NCI-H2196 (cell line): ENCODE measurements around the gene CACHD1.
"Not testable (repeated sequence)": the region's sequence is repeated elsewhere in the genome, so short reads cannot be mapped to it uniquely, and the experiment has no call there.

Experiments
- DNase-seq: peaks from one replicate; lab custom pipeline; 2025; ENCODE audit not compliant: unreplicated experiment; lab: John Stamatoyannopoulos, UW

The CACHD1 gene

DNA sequence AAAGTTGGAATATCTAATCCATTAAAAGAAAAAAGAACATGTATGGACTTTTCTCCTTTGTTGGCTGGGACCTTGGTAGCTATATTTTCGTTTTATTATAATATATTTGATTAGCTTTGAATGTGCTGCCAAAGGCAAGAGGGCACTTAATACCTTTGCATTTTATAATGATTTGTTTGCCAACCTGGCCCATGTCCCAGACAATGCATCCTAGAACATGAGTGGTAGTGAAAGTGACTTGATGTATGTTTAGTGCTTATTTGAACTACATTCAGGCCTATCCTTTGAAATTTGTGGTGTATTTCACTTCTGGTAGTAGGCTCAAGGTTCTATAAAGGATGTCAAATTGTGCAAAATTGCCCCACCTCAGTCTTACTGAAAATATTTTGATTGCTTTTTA is 25.9 kb downstream of the CACHD1 start:
- peak; percentile 64 for DNase-seq

DNA sequence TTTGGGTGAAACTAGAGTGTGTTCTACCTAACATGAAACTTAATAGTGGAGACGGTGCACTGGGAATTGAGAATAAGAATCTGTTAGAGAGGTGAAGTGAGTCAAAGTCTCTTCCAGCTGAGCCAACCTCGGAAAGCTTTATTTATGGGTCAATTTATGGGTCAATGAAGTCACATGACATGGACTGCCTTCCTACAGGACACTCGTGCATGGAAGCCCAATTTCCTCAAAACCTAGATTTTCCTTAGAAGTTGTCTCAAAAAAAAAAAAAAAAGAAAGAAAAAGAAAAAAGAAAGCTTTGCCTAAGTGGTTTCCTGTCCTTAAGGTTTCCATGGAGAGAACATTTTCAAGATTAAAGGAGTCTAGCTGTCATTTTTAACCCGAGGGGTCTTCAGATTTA is 26.7 kb downstream of the CACHD1 start:
- DNase-seq, result no peak

DNA sequence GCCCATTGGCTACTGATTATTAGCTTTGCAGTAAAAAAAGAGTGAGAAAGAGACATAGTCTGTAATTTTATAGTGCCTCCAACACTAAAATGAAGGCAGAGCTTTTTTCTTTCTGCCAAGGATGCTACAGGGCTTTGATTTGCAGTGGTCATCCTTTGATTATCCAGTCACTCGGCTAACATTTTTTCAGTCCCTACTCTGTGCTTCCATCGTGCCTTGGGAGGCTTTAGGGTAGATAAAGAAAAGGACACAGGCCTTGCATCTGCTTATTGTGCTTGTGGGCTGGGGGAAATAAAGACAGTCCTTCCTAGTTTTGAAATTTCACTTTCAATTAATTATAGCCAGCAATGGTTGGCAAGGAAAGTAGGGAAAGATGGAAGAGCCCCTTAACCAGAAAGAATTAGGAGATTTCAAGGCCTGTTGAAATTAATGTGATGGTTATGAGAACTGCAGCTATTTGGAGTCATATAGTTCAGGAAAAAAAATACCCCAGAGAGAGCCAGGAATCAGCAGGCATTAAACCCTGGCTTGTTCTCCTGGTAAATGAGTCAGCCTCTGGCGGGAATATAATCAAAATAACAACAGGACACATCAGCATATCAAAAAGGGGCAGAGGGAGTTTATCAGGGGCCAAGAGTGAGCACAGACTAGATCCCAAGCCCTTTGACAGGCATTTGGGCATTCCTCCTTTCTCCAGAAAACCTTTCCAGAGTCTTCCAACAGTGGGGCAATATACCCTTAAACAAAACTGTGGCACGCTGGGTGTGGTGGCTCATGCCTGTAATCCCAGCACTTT is 27.4 kb downstream of the CACHD1 start:
- no peak for DNase-seq

DNA sequence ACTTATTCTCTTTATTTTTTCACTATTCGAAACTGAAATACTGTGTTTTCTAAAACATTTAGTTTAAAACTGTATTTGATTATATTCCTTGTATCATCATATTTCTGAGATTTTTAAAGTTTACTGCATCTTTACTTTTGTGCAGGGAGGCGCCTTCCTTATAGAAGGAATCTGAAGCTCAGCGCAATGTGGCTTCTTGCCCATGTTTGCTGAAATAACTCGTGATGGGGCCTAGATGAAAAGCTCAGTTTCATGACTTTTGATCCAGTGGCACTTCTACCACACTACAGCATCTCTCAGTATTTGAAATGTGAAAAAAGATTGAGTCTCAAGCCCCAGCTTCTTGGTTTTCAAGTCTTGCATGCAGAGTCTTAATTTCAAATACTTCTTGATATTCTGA is 28.4 kb downstream of the CACHD1 start:
- DNase-seq, result no peak

DNA sequence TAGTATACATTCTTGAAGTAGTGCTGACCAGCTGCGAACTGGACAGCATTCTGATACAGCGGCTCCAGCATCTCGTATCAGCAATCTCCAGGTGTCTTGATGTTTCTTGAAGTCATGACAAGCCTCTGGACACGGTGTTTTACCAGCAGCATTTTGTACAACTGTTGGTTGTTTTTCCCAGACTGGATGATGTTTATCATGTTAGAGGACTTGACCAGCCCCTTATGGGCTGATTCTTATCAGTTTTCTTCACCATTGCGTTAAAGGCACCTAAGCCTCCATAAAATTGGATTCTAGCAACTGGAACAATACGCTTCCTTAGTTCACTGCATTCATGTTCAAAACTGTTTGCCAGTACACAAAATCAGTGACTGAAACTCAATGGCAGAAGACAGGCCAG is 29.1 kb downstream of the CACHD1 start:
- no peak for DNase-seq

DNA sequence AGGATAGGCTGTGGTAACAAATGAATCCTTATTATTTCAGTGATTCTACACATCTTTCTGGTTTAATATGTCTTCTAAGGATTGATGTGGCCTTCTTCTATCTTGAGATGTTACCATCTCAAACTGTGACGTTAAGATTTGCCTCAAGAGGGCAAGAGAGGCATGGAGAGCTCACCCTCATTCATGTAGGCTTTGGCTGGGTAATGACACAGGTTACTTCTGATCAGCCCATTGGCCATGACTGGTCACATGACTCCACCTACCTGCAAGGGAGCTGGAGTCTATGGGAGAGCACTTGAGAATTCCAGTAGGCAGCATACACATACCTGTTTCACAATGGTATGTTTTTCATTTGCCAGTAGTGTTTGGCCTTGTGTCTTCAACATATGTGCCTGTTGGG is 30.0 kb downstream of the CACHD1 start:
- DNase-seq, result no peak

DNA sequence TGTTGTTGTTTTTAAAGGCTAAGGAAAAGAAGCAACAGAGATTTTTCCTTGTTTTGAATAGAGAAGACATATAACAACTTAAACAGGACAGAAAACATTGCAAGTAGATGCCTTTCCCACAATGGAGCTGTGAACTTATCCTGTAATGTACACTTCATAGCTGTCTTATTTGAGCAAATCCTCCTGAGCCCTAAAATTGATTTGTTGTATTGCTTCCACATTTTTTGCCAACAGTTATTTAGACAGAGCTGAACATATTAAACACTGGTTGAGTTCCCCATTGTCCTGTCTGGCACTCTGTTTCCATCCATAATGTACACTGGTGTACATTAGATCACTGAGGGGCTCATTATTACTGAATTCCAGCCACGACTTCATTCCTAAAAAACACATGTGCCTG is 32.2 kb downstream of the CACHD1 start:
- no peak for DNase-seq

DNA sequence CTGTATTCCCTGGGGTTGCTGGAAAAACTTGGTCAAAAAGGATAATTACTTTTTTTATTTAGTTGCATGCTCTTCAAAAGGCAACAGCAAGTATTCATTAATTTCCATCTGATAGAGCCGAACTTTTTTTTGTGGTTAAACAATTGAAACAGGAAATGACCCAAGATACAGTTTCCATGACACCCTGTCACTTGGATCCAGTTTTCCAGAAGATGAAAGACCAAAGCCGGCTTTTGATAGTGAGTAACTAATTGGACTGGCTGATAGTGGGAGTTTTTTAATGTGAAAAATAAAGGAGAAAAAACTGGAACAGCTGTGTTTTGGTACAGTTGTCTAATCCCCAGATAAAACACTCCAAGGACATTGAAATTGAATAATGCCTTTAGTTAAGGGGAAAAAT is 33.0 kb downstream of the CACHD1 start:
- no peak for DNase-seq

DNA sequence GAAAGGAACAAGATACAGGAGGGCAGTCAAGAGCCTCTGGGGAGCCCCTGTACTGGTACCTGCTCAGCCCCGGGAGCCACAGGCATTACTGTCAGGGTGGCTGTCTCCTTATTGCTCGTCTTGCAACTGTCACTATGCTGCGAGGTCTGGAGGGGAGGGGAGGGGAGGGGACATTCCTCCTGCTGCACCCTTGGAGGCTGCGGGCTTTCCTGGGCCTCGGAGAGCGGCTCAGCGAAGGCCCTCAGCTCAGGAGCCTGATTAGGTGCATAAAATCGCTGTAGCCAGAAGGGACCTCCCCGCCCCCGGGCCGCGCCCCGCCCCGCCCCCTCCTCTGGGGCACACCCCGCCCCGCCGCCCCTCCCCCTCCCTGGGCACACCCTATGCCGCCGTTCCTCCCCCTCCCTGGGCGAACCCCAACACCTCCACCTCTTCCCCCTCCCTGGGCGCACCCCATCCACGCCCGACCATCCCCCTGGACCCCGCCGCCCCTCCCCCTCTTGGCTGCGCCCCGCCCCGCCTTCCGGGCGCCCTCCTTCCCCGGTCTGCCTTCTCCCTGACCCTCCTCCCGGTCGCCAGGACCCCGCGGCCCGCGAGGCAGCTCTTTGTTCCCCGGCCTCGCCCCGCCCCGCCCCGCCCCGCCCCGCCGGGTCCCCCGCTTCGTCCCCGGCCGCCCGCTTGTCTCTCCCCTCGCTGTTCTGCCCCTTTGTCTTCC is 35.5 kb downstream of the CACHD1 start:
- no peak for DNase-seq

DNA sequence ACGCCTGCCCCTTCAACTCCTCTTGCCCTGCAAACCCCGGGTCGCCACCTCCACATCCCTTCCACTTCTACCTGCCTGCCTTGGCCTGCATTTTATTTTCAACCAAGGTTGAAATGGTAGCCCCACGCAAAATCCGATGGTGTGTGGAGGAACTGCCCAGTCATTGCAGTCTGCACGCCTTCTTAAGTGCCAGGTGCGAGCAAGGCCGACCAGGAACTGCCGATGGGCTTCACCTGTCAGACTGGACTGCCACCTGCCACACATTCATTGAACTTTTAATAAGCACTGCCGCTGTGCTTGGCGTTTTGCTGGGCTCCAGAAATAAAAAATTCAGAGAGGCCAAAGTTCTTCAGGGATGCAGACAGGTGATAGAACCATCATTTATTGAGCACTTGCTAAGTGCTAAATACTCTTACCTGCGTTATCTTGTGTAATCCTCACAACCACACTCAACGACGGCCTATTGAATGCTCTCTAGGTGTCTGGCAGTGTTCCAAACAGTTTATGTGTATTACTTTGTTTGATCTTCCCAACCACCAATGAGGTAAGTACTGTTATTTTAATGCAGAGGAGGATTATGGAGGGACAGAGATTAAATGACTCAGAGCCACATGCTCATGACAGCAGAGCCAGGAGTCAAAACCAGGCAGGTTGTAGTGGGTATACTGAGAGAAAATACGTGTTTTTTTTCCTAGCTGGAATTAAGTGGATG is 36.2 kb downstream of the CACHD1 start:
- DNase-seq, result peak; percentile 65

DNA sequence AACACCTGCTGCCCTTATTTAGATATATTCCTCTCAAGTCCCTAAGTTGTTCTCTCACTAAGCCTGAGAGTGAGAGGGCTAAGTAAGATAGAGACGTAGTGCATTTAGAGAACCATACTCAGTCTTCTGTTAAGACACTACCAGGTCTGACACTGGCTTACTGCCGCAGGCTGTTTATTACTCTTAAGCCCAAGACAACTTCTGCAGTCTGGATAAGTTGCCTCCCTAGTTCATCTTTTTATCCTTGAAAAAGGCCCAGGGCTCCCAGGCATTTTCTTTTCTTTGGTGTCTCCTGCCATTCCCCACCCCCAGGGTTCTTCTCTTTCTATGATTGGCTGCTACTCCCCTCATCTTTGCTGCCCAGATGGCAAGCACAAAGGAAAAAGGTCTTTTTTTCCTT is 38.7 kb downstream of the CACHD1 start:
- DNase-seq, result no peak

DNA sequence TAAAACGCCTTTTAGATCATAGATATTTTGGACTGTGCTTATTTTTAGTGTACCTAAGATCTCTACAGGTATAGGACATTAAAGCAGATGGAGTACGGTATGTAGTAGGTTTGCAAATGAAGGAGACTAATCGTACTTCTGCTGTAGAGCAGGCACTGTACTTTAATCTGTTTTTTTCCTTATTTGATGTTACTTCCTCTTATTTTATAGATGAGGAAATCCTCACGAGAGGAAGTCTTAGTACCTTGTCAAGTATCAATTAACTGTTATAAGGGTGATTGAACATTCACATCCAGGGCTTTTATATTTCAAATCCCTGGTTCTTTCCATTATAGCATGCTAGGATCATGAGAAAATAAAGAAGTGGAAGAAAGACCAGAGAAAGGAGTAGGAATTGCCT is 41.1 kb downstream of the CACHD1 start:
- DNase-seq, result no peak

DNA sequence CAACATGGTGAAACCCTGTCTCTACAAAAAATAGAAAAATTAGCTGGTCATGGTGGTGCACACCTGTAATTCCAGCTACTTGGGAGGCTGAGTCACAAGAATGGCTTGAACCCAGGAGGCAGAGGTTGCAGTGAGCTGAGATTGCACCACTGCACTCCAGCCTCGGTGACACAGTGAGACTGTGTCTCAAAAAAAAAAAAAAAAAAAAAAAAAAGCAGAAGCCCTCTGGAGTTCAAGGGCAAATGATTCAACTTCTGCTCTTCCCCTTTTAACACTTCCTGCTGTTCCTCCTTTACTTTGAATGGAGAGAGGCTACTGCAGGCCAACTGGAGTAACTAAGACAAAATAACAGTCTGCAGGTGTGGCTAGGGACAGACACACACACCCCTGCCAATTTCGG is 42.3 kb downstream of the CACHD1 start:
- DNase-seq, result not testable (repeated sequence)

DNA sequence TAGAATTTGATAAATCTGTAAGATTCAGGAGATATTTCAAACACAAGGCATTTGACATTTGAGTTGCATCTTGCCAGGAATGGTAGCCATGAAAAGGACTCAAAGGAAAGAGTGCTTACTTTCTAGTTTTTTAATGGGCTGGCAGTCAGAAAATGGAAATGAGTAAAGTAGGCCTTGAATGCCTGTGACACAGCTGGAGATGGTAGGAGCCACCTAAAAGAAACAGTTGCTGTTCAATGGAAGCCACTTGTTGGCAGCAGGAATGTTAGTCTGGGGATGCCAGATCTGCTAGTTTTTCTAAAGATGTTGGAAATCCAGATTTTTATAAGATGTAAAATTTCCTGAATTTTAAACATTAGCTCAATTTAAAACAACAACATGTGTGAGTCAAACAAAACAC is 43.6 kb downstream of the CACHD1 start:
- DNase-seq, result no peak

DNA sequence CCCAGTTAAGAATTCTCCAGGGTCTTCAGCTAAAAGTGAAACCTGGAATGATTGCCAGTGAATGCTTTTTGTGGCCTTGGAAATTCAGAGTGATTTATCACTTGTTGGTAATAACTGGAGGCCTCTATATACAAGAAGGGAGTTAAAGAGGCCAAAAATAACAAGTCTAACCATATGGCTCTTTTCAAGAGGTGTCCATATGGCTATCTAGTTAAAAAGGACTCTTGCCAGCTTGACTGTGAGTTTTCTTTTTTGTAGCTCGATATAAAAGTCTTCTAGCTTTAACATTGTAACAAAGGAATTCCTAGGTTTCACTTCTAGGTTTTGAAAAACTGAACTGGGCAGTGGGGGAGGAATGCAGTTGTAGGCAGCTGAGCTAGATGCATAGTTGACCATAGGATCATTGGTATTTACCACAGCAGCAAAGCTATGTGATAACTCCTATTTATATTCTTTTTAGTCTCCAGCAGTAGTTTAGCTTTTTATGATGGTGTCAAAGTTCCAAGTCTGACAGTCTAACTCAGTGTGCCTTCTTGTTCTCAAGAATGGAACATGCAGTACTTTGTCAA is 44.4 kb downstream of the CACHD1 start:
- no peak for DNase-seq

DNA sequence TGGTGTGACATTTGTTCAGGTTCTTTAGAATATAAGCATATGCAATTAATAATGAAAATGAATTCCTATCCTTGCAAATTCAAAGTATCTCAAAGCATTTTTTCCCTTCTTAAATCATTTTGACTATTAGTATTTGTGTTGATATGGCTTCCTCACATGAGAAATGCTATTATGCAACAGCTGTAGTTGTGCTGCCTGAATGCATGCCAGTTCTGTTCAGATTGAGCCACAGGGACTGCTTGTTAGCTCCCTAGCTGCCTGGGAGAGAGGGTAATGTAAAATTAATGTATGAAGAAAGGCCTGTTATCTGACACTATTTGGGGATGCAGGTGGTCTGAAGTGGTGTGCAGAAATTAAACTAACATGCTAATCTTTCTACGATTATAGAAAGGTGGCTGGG is 45.5 kb downstream of the CACHD1 start:
- no peak for DNase-seq

DNA sequence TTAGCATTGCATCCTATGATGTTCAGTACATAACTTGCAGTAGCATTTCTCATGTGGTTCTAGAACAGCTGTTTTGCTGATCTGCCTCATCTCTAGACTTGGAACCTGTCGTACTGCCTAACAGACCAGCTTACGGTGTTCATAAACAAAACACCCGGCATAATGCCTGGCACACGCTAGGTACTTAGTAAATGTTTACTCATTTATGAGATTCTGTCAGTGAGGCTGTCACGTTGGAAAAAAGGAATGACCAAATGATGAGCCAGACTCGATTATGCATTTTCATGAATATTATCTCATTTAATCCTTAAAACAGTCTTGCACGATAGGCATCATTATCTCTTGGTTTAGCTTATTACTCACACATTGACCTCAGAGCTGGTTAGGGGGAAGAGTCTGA is 46.4 kb downstream of the CACHD1 start:
- DNase-seq, result no peak

DNA sequence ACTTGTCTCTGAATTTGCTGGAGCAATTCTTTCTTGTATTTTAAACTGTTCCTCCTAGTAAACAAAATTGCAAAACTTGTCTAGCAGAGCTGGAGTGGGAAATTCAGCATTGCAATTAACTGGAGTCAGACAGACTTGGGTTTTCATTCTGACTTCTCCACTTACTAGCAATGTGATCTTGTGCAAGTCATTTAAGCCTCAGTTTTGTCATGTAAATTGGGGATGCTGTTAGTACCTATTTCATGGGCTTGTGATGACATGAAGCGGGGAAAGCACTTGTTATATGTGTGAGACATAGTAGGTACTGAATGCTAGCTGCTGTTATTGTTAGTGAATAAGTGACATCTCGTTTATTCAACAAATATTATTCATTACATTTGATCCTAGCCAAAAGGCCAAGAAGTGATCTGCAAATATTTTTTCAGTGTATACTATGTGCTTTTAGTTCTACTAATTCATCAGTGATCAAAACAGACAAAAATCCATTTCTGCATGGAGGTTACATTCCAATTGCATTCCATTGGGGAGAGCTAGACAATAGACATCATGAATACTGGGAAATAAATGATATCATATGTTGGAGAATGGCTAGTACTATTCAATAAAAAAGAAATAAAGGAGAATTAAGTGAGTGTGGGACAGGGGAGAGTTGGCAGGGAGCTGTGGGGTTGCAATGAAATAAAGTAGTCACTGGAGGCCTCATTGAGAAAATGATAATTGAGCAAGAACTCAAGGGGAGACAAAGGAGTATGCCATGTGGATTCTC is 47.1 kb downstream of the CACHD1 start:
- no peak for DNase-seq

DNA sequence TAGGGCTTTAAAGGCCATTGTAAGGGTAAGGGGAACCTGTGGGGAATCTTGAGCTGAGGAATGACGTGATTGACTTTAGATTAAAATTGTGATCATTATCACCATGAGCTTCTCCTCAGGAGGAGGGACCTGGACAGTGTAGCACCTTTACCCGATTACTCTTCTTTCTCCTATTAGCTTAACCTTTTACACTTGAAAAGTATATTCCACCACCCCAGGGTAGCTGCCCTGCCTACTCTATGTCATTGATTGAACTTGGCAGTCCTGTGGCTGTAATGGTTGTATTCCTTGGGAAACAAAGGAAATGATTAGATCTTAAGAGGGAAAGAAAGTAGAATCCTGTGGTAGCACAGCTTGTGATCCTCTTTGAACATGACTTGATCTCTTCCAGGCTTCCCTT is 47.7 kb downstream of the CACHD1 start:
- no peak for DNase-seq

DNA sequence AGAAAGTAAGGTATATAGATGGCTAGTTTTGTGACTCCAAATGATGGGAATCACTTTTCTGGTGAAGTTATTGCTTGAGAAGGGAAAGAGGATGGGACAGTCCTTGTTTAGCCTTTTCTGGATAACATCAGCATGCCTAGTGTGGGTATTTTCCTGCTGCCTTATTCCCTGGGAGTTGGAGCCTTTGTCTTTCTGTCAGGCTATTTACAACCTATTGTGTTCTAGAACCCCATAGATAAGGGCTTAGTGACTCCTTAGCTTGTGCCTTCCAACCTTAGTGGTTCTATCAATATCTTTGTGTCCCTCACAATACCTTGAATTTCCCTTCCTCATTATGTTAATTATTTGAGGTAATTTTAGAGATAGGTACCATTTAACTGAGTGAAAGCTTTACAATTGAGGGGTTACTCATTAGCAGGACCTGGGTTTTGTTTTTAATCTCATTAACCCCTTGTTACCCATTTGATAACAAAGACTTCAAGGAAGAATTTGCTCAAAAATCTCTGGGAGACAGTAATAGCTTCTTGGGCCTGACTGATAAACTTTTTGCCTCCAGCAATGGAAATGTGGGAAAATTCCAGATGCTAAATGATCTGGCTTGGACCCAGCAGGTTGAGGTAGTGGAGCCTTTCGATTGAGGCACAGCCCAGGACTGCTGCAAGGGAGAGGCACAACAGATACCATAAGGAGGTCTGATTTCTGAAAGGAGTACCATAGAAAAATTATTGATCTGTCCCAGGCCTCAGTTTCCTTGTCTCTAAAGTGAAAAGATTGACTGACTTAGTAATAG is 49.0 kb downstream of the CACHD1 start:
- no peak for DNase-seq
